Measurements from ENCODE around the gene PRMT2. TPM values are rescaled to one million over a fixed set of nuclear protein-coding genes. Genes with fewer than 3 reads are reported as not detected.
"Not testable (repeated sequence)": the region's sequence is repeated elsewhere in the genome, so short reads cannot be mapped to it uniquely, and the experiment has no call there.

Gene PRMT2
- total RNA-seq, 1 donor from 2014 or later = 121 TPM

- no peak for TF ChIP-seq CTCF (IDR thresholded peaks at IDR 0.05)
Observed at GRCh38 chr21:46628868-46629267, 6.6 kb upstream of the PRMT2 start.

GRCh38 chr21:46630915-46631314 lies 4.6 kb upstream of the PRMT2 start:
- intact Hi-C loops (cut with DNase I); H3K27me3 ChIP-seq (ENCODE audit: low read depth); H3K36me3 ChIP-seq; DNase-seq; H3K4me3 ChIP-seq; H3K9me3 ChIP-seq; H3K27ac ChIP-seq; ATAC-seq; H3K4me1 ChIP-seq: not testable (repeated sequence)

More at GRCh38 chr21:46628868-46629267, 6.6 kb upstream of the PRMT2 start:
- no peak for DNase-seq
- H3K27ac ChIP-seq = no peak overlapping the region
- no peaks in the 10 kb centered on the region for H3K4me1 ChIP-seq
- intact Hi-C loops (cut with DNase I) = no loop called here
- peaks cover 15% of the 10 kb centered on the region for H3K9me3 ChIP-seq
- no peak overlapping the region for H3K4me3 ChIP-seq
- ATAC-seq = no peak
- H3K27me3 ChIP-seq (ENCODE audit: low read depth) = no peaks in the 10 kb centered on the region
- no peaks in the 10 kb centered on the region for H3K36me3 ChIP-seq

GRCh38 chr21:46633566-46633965 lies 1.9 kb upstream of the PRMT2 start:
- ATAC-seq (no peak), DNase-seq (no peak)
- intact Hi-C loops (cut with DNase I) = no loop called here
- no peaks in the 10 kb centered on the region for H3K27me3 ChIP-seq (ENCODE audit: low read depth)
- TF ChIP-seq CTCF (IDR thresholded peaks at IDR 0.05) = no peak
- no peaks in the 10 kb centered on the region for H3K9me3 ChIP-seq
- no peak overlapping the region for H3K27ac ChIP-seq
- H3K36me3 ChIP-seq = peaks cover 5% of the 10 kb centered on the region
- H3K4me1 ChIP-seq = peaks cover 31% of the 10 kb centered on the region
- no peak overlapping the region for H3K4me3 ChIP-seq

- intact Hi-C loops (cut with DNase I) = no loop called here
- ATAC-seq = no peak
- peak overlapping the region; percentile 81 for H3K4me3 ChIP-seq
- H3K9me3 ChIP-seq = no peaks in the 10 kb centered on the region
- no peak for DNase-seq
- H3K4me1 ChIP-seq = peaks cover 40% of the 10 kb centered on the region
- peaks cover 5% of the 10 kb centered on the region for H3K36me3 ChIP-seq
- no peaks in the 10 kb centered on the region for H3K27me3 ChIP-seq (ENCODE audit: low read depth)
- no peak for TF ChIP-seq CTCF (IDR thresholded peaks at IDR 0.05)
- H3K27ac ChIP-seq = peak overlapping the region; percentile 99
Observed at GRCh38 chr21:46634427-46634826, 1.0 kb upstream of the PRMT2 start.

- Histone ChIP-seq H3K27ac (peak overlapping the region; percentile 99), H3K4me1 (peaks cover 45% of the 10 kb centered on the region), H3K27me3 (ENCODE audit: low read depth) (no peaks in the 10 kb centered on the region), H3K4me3 (peak overlapping the region; percentile 81), H3K9me3 (no peaks in the 10 kb centered on the region), H3K36me3 (peaks cover 5% of the 10 kb centered on the region)
- peak; percentile 78 for DNase-seq
- peak; percentile 69 to 76 for ATAC-seq
- intact Hi-C loops (cut with DNase I) = no loop called here
- peak; percentile 25 for TF ChIP-seq CTCF (IDR thresholded peaks at IDR 0.05)
Observed at GRCh38 chr21:46634966-46635323, 529 bp upstream of the PRMT2 start.

GRCh38 chr21:46636181-46636512 lies 673 bp downstream of the PRMT2 start:
- Histone ChIP-seq H3K36me3 (peaks cover 14% of the 10 kb centered on the region), H3K4me1 (peaks cover 46% of the 10 kb centered on the region), H3K27ac (peak overlapping the region; percentile 99), H3K4me3 (peak overlapping the region; percentile 81), H3K27me3 (ENCODE audit: low read depth) (no peaks in the 10 kb centered on the region), H3K9me3 (no peaks in the 10 kb centered on the region)
- ATAC-seq = no peak
- no peak for TF ChIP-seq CTCF (IDR thresholded peaks at IDR 0.05)
- DNase-seq = no peak
- intact Hi-C loops (cut with DNase I) = no loop called here

Data from lower lobe of right lung (tissue), 2 donors.